Measurements from ENCODE around the gene FMN1. TPM values are rescaled to one million over a fixed set of nuclear protein-coding genes. Genes with fewer than 3 reads are reported as not detected.

FMN1 gene
- total and polyA plus RNA-seq, 10 of the 15 experiments (the other 5 are each of a cell fraction or from before 2014, with no cell fraction given): 0.05 to 0.16 (median 0.08) TPM; not detected in 4

- TF ChIP-seq ZBTB33 (IDR thresholded peaks at IDR 0.05): no peak
- no peak for TF ChIP-seq SMAD1 (IDR thresholded peaks at IDR 0.05; ENCODE audit: low read depth, partially characterized antibody)
- no peak for TF ChIP-seq ZBED1 (IDR thresholded peaks at IDR 0.05; ENCODE audit: borderline replicate concordance)
Measured at GRCh38 chr15:33188159-33188558, 6.4 kb downstream of the FMN1 start (continued).

- ATAC-seq: no peak
- H2AFZ ChIP-seq (ENCODE audit: control insufficient read depth, low read depth, low read length): no peak overlapping the region
- RAD21 ChIA-PET (ENCODE audit: unreplicated experiment): interaction anchor here (0.9 kb wide), 1 partner anchor 11 kb away, joined by 4 read pairs; the partner anchor contains the start of gene FMN1
- no peaks in the 10 kb centered on the region for H3K79me2 ChIP-seq (ENCODE audit: control insufficient read depth, insufficient read depth, low read length)
- no peaks in the 10 kb centered on the region for H3K9me3 ChIP-seq (replicated peaks; ENCODE audit: control insufficient read depth, insufficient read depth, low read length)
- 28% methylated on average over 3 of the region's 3 CpGs for WGBS (ENCODE audit: insufficient coverage, insufficient replicate concordance, low lambda C conversion rate, missing lambda C conversion rate)
- no peak overlapping the region for H3K4me3 ChIP-seq
- no peaks in the 10 kb centered on the region for H3K36me3 ChIP-seq (ENCODE audit: control insufficient read depth in 2 of 2, insufficient read depth in 2 of 2, low read length in 1 of 2)
- intact Hi-C loops (cut with micrococcal nuclease; ENCODE audit: unreplicated experiment): no loop called here
- POLR2A ChIA-PET: no interaction called here
- CTCF ChIA-PET: no interaction called here
- SMC1A ChIA-PET (ENCODE audit: uncharacterized antibody, unreplicated experiment): no interaction called here
- H3K27ac ChIP-seq (ENCODE audit: control insufficient read depth, insufficient read depth): no peak overlapping the region
- H4K20me1 ChIP-seq (ENCODE audit: control insufficient read depth, insufficient read depth): no peaks in the 10 kb centered on the region
- in situ Hi-C loops (cut with MboI): no loop called here
- no peak overlapping the region for H3K9ac ChIP-seq (ENCODE audit: control insufficient read depth, insufficient read depth, low read length)
- DNase-seq (ENCODE audit: low read depth, low spot score): no peak
- peaks cover 20% of the 10 kb centered on the region for H3K4me1 ChIP-seq (ENCODE audit: control insufficient read depth, insufficient read depth, low read length)
- no peak overlapping the region for H3K4me2 ChIP-seq (ENCODE audit: control insufficient read depth, insufficient read depth)
- H3K27me3 ChIP-seq (replicated peaks in 1 of 2; ENCODE audit: control insufficient read depth in 2 of 2, insufficient read depth in 2 of 2, low read length in 1 of 2): no peaks in the 10 kb centered on the region
- BruUV-seq (replicated peaks): no TSS peak
- TF ChIP-seq SMARCA5 (IDR thresholded peaks at IDR 0.05): no peak
- no peak for TF ChIP-seq ATF2 (IDR thresholded peaks at IDR 0.05; ENCODE audit: low read length)
- no peak for TF ChIP-seq CHD4 (IDR thresholded peaks at IDR 0.05)
- TF ChIP-seq ZBTB40 (IDR thresholded peaks at IDR 0.05; ENCODE audit: borderline replicate concordance): no peak
- no peak for TF ChIP-seq TCF12 (IDR thresholded peaks at IDR 0.05; ENCODE audit: low read depth, low read length)
- TF ChIP-seq CHD2 (IDR thresholded peaks at IDR 0.05; ENCODE audit: borderline replicate concordance, low read depth, low read length): no peak
- TF ChIP-seq YY1 (IDR thresholded peaks at IDR 0.05; ENCODE audit: low read depth, low read length): no peak
- TF ChIP-seq BCL3 (IDR thresholded peaks at IDR 0.05; ENCODE audit: borderline replicate concordance, insufficient read depth, low read depth, low read length, poor library complexity, severe bottlenecking): no peak
- TF ChIP-seq MXI1 (IDR thresholded peaks at IDR 0.05; ENCODE audit: low read depth, low read length): no peak
- TF ChIP-seq GABPA (IDR thresholded peaks at IDR 0.05; ENCODE audit: low read depth): no peak
- FAIRE-seq: no peak
Measured at GRCh38 chr15:33183334-33183733, 11.2 kb downstream of the FMN1 start.

All from GM12878 (cell line).